Activated naive CD8-positive, alpha-beta T cell treated with anti-CD3 and anti-CD28 coated beads, Interleukin-2, amount 50 U/mL, for 16 hours (primary cell): ENCODE data around the gene SAG.
"Not testable (repeated sequence)": the region's sequence is repeated elsewhere in the genome, so short reads cannot be mapped to it uniquely, and the experiment has no call there.

ENCODE experiments used
- DNase-seq: peaks from one replicate; pipeline ENCODE4 v3.0.0-alpha.2; 2020; ENCODE audit warnings: low read depth, low spot score

The SAG gene

DNA sequence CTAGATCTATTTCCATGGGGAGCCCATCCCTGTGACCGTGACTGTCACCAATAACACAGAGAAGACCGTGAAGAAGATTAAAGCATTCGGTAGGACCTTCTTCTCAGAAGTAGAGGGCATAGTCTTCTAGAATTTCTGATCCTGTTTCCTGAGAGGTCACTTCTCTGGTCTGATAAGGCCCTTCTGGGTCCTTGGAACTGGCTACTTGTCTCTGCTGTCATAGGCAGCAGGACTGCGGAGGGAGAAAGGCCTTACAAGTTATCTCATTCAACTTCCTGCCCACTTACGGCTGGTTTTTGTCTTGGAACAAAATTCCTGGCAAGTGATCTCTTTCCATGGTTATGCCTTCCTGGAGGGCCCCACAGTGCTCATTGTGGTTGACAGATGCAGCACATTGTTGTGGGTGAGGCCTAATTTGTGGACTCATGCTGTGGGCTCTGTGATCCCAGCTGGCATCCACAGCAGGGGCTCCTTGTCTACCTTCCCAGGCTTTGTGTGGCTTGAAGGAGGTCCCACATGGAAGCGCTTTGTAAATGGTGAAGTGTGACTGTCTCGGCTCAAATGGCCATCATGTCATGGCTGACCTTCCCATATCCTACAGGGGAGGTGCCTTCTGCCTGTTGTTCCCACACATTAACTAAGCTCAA, 22.0 kb downstream of the SAG start:
- no peak for DNase-seq

DNA sequence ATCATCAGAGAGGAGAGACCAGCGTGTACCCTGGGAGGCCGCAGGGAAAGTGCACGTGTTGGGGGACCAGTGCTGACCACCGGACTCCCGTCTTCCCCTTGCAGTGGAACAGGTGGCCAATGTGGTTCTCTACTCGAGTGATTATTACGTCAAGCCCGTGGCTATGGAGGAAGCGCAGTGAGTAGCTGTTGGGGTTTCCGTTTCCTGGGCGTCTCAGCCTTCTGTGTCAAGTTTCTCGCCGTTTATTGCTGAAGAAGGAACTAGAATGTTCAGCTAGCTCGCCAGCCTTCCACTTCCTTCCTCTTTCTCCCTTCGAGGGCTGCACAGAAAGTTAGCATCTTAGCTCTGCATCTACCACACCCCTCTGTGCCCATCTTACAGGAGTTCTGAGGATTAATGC, 23.9 kb downstream of the SAG start:
- DNase-seq = no peak

DNA sequence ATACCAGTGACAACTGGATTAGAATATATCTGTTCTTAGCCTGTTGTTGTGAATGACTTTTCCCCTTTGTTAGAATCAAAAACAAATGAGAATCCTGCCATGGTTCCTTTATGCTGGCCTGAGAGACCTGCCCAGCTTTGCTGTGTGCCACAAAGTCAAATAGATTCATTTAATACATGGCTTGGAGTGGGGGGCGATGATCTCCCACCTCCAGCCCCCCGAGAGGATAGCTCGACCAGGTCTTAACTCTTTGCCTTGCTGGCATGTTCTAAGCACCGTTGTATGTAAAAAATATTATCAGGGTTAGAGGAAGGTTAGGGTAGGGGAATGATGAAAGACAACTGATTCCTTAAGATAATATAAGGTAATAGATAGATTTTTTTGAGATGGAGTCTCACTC, 24.5 kb downstream of the SAG start:
- DNase-seq = no peak

DNA sequence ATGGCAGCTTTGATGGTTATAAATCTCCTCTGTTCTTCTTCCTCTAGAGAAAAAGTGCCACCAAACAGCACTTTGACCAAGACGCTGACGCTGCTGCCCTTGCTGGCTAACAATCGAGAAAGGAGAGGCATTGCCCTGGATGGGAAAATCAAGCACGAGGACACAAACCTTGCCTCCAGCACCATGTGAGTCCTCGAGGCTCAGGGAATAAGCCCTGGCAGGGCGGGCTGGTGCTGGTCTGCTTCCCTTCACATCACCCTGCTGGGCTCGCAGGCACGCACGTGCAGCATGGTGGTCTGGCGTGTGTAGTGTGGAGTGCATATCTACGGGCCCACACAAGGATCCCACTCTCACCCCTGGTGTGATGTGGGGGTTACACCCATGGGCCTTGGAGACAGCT, 27.3 kb downstream of the SAG start:
- DNase-seq = no peak

DNA sequence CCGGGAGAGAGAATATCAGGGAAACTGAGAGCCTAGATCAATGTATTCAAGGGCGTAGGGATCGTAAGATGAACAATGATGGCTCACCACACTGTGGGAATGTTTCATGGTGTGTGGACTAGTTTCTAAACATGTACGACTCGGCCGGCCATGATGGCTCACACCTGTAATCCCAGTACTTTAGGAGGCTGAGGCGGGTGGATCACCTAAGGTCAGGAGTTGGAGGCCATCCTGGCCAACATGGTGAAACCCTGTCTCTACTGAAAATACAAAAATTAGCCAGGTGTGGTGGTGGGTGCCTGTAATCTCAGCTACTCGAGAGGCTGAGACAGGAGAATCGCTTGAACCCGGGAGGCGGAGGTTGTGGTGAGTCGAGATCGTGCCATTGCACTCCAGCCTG, 28.5 kb downstream of the SAG start:
- DNase-seq = not testable (repeated sequence)

DNA sequence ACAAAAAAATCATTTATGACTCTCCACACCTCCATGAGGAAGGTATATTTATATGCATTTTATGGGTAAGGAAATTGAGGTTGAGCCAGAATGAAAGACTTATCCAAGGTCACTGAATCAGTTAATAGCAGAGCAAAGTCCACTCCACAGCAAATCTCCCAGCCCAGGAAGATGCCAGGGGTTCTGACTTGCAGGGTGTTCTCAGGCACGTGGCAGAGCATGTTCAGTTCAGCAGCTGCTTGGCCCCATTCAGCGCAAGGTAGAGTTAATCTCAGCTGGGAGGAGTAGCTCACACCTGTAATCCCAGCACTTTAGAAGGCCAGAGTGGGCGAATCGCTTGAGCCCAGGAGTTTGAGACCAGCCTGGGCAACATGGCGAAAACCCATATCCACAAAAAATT, 28.9 kb downstream of the SAG start:
- DNase-seq = no peak

DNA sequence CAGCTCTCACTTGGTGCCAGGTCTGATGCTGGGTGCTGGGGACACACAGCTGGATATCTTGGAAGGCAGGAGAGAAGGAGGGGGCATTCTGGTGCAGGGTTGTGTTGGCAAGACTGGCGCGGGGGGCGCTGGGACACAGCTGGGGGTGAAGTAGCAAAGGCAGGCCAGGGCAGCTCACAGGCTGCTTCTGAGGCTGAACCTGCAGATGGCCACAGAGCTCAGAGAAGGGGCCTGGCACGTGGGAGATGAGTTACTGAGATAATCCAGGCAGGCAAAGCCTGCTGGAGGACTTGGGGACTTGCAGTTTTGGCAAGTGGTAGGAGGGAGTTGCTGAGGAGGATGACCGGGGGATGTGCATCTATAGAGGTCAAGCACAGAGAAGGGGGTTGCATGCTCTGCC, 30.4 kb downstream of the SAG start:
- no peak for DNase-seq

DNA sequence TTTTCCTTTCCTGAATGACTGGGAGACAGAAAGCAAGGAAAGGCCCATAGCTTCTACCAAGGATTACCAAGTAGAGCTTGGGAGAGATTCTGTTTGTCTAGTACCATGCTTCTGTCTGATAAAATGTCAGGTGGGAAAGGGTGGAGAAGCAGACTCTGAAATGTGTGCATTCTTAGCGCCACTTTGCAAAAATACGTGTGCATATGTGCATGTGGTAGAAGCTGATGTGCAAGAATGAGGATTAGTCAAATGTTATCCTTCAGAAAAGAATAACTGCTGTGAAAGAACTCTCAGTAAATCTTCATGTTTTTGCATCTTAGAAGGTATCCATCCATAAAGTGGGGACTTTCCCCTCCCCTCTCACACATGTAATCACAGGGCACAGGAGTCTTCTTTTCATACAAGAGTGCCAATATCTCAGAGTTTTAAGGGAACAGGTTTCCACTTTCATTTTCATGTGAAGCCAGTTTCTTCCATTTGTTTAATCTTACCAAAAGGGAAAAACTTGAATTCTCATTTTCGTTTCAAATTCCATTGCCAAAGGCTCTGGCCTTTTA, 31.3 kb downstream of the SAG start:
- DNase-seq = no peak

DNA sequence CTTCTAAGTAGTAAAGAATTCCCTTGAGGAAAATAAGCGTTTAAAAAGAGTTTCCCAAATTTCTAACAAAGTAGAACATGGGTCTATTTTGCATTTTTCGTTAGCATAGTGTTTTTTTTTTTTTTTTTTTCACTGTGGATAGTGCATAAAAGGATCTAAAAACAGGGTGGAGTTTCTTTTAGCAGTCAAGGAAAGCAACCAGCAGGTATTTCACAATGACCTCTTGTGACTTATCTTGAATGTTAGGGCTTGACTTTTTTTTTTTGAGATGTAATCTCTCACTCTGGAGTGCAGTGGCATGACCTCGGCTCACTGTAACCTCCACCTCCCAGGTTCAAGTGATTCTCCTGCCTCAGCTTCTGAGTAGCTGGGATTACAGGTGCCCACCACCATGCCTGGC, 31.8 kb downstream of the SAG start:
- DNase-seq = no peak

DNA sequence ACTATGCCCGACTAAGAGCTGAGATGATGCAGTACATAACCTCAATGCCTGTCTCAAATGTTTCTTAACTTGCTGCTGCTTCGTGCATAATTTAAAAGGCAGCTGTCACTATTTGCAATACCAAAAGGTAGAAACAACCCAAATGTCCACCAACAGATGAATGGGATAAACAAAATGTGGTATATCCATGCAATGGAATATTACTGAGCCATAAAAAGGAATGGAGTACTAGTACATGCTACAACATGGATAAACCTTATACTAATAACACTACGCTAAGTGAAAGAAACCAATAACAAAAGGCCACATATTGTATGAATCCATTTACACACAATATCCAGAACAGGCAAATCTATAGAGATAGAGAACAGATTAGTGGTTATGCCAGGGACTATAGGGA, 33.7 kb downstream of the SAG start:
- DNase-seq = no peak

DNA sequence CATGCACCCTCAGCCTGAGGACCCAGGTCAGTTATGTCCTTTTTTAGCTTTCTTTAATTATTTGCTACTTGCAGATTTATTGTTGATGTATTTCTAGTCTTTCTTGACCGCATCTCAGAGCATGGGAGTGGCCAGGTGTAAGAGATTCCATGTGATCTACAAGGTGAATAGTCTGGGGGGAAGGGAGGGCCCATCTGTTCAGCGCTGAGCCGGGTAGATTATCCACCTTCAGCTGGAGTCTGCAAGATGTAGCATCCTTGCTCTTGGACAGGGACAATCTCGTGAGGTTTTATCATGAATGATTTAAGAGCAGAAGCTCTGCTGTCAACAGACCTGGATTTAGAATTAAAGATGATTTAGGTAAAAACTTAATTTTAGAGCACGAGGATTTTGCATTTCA, 34.7 kb downstream of the SAG start:
- no peak for DNase-seq

DNA sequence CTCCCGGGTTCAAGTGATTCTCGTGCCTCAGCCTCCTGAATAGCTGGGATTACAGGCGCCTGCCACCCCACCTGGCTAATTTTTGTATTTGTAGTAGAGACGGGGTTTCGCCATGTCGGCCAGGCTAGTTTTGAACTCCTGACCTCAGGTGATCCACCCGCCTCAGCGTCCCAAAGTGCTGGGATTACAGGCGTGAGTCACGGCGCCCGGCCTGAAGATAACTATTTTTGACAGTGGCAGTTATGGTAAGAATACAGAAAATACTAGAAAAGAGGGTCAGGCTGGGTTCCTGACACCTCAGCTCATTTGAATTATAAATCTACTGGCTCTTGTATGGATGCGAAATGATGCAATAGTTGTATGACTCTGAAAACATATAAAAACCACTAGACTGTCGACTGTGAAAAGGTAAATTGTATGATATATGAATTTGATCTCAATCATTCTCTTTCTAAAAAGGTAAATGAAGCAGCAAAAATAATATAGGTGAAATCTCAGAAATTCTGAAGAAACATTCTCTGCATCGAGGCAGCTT, 35.6 kb downstream of the SAG start:
- DNase-seq = no peak

DNA sequence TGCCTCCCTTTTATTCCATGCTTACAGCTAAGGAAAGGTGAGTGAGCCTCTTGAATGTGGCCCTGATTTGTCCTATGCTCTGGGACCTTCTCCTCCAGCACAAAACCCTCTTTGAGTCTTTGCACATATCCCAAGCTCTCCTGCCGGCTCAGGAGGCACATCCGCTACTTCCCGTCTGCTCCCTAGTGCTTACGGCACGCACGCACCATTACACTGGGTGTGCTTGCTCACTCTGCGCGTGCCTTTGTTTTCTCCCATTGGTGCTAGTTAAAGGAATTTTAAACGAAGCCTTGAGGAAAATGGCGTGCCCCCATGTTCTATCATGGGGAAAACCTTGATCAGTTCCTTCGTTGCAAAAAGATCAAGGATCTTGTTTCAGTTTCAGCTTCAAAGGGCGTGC, 38.8 kb downstream of the SAG start:
- no peak for DNase-seq

DNA sequence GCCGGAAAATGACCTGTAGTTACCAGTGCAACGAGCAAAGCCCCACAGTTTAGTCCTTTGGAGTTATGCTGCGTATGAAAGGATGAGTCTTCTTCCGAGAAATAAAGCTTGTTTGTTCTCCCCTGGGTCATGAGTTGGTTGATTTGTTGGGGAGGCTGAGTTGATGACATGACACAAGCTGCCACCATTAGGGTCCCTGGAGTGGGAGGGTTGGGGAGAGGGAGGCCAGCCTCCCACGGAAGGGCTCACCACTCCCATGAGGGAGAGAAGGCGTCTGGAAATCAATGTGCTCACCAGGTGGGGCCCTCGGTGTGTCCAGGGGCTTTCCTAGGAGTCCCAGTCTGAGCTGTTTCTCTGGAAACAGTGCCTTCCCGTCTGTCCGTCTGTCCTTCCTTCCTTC, 39.3 kb downstream of the SAG start:
- DNase-seq = no peak

DNA sequence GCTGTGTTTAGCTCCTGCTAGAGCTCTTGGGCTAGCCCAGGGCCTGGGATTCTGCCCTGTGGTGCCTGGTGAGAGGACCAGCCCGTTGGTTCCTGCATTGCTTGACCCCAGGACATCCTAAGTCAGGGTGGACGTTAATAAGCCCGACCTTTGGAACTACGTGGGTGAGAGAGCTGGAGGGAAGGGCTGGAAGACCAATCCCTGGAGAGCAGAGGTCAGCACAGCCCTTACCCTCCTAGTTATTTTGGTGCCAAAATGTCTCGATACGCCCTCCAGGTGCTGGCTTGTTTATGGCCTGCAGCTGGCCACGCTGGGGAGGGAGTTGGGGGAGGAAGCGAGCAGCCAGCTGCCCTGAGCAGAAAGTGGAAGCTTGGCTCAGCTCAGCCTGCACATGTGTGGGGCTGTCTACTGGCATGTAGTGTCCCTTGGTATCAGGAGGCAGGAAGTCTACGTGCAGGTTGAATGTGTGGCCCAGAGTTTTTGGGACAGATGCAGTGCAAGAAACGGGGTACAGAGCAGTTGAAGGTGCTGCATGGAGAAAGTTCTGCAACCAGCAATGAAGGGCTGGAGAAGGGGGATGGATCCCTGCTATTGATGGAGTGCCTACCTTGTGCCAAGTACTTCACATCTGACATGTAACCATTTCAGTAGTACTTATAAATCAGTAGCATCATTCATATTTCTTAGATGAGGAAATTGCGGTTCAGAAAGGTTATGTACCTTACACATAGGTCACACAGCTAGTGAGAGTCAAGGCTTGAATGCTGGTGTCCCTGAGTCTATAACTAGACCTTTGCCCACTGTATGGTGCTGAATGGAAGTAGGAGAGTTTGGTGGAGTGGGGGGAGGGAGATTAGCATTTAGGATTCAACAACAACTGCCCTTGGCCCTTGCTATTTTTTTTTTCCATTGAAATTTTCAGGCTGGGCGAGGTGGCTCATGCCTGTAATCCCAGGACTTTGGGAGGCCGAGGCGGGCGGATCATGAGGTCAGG, 41.7 kb downstream of the SAG start:
- no peak for DNase-seq

DNA sequence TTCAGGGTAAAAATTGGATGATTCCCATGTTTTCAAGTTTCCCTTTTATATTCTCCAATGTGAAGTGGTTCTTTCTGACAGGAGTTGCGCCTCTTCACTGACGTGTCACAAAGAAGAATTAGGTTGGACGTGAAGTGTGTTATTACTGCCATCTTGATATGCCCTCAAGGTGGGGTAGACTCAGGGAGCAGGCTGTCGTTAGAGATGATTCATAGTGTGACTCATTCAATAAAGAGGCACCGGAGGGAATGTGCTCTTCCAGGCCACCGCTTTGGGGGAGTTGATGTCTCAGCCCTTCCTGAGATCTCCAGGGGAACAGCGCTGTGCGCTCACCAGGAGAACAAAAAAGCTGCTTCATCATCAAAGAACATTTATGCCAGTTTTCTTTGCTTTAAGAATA, 43.1 kb downstream of the SAG start:
- no peak for DNase-seq

DNA sequence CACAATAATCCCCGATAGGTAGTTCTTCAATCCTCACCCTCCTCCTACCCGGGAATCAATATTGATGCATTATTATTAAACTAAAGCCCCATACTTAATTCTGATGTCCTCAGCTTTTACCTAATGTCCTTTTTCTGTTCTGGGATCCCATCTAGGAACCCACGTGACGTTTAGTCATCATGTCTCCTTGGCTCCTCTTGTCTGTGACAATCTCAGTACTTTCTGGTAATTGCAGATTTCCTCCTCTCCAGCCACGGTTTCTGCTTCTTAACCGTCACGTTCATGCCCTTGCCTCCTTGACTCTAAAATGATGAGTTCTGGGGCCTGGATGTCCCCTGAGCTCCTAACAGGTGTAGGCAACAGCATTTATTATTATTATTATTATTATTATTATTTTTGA, 43.8 kb downstream of the SAG start:
- DNase-seq = no peak

DNA sequence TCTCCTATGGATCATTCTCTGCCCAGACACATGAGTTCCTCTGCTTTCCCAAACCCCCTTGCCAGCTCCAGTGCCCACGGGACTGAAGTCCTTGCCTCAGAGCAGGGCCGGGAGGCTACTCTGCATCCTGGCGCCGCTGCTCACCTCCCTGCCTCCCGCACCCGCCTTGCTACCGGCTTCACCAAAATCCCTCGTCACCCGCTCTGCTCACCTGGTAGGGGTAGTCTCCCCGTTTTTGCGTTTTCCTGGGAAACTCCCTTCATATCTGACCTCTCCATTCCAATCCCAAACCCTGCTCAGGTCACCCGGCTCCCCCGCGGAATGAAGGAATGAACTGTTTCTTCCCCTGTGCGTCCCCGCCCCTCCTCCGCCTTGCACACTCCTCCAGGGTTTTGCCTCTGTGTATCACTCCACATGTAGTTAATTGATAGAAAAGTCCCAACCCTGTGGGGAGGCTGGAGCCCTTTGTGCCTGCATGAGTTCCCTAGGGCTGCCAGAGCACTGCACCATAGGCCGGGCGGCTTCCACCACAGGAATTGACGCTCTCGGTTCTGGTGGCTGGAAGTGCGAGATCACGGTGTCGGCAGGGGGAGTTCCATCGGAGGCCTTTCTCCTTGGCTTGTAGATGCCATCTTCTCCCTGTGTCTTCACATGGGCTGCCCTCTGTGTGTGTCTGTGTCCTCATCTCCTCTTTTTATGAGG, 44.7 kb downstream of the SAG start:
- no peak for DNase-seq

DNA sequence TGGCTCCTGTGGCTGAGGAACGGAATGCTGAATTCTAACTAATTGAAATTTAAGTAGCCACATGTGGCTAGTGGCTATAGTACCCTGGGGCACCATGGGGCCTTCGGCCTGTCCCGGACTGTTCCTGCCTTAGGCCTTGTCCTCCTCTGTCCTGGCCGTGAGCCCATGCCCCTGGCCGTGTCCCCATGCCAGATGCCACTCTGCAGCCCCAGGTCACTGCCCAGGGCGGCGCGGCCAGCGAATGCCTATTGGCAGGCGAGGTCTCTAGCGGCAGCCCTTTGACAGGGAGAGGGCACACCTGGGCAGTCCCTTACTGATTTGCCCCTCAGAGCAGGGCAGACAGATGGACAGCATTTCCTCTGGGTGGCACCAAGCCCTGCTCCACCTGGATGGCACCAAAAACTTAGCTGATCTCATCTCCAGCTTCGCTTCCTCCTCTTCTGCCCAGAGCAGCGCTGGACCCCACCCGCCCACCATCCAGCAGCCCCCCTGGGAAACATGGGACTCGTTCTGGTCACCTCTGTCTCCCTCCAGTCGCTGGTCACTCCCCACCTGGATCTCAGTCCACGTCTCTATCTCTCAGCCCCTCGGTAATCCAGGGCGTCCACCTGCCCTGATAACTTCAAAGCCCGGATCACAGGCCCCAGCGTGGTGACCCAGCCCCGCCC, 45.6 kb downstream of the SAG start:
- no peak for DNase-seq

DNA sequence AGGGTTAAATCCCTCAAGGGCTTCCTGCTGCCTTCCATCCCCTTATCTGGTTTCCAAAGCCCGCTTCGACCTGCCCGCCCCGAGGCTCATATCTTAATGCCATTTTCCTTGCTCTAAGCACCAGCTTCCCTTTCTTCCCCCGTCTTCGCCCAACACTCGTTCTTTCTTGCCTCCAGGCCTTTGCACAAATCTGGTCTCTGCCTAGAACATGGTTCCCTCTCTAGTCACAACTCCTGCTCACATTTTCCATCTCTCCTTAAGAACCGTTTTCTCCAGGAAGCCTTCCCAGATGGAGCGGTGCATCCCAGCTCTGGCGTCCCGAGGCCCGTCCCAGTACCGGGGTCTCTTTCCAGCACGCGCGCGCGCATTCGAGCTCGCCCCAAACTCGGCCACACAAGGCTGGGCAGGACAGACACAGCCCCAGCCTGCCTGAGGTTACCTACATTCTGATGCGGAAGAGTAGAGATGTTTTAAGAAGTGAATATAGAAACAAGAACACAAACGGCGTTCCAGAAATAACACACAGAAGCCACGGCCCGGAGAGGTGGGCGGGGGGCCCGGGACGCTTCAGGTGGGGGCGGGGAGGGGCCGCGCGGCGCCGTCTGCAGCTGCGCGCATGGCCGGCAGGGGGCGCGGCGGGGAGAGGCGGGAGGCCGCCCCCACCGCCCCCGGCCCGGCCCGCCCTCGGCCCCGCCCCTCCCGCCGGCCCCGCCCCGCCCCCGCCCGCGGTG, 46.3 kb downstream of the SAG start, which contains the start of gene DGKD:
TSS of gene DGKD (plus strand) at position 726 of the 731 bp plus-strand sequence. CDS start 25 bp downstream, outside the sequence.
- peak; percentile 58 for DNase-seq

DNA sequence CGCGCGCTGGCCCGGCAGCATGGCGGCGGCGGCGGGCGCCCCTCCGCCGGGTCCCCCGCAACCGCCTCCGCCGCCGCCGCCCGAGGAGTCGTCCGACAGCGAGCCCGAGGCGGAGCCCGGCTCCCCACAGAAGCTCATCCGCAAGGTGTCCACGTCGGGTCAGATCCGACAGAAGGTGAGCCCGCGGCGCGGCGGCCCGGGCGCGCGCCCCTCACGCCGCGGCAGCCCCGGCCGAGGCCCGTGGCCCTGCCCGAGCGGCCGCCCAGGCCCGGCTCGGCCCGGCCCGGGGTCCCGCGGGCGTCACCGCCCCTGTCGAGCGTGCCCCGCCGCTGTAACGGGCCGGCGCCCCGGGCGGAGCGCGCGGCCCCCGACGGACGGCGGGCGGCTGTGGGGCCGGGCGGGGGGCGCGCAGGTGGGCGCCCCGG, 46.9 kb downstream of the SAG start:
- no peak for DNase-seq
